H1 (cell line): ENCODE data around the gene YARS1. TPM values are rescaled to one million over a fixed set of nuclear protein-coding genes. Genes with fewer than 3 reads are reported as not detected.

Experiments
- CTCF ChIA-PET: fragments of 300-600 bp; sonication (Branson Sonifier 250); formaldehyde crosslinking; loops from one replicate; lab custom pipeline; 2021; ENCODE audit not compliant: partially characterized antibody; lab: Charles Lee
- POLR2A ChIA-PET: fragments of 300-600 bp; sonication (Branson Sonifier 250); formaldehyde crosslinking; loops from one replicate; lab custom pipeline; 2021; ENCODE audit warnings: inconsistent platforms; ENCODE audit not compliant: partially characterized antibody; lab: Charles Lee
- DNase-seq, 2 experiments: peaks; one replicate each; pipeline versions ENCODE4 v3.0.0 to v3.0.0-alpha.2; 2010 to 2022; ENCODE audit warnings: low spot score in 2 of 2, low read depth in 1 of 2, mixed read lengths in 1 of 2
- FAIRE-seq: peaks from 2 replicates; lab custom pipeline; 2011; peaks lifted over from hg19 to GRCh38; lab: Jason Lieb, UNC
- H2AFZ ChIP-seq: 2 replicates; pipeline ENCODE4 v1.8.1; 2012; ENCODE audit warnings: low read length, inconsistent platforms
- H2AK5ac ChIP-seq: 2 replicates; pipeline ENCODE4 v1.6.1; 2013; ENCODE audit warnings: low read depth, low read length
- H2BK120ac ChIP-seq: replicated peaks from 2 replicates; pipeline ENCODE3; 2013; ENCODE audit warnings: low read depth, low read length, inconsistent platforms
- H2BK12ac ChIP-seq: 2 replicates; pipeline ENCODE4 v1.6.1; 2013; ENCODE audit warnings: low read depth, low read length
- H2BK15ac ChIP-seq: 2 replicates; pipeline ENCODE4 v1.6.1; 2013; ENCODE audit warnings: low read length
- H2BK20ac ChIP-seq: 2 replicates; pipeline ENCODE4 v1.6.1; 2013; ENCODE audit warnings: low read length
- H2BK5ac ChIP-seq: 2 replicates; pipeline ENCODE4 v1.6.1; 2013; ENCODE audit warnings: low read depth, low read length
- H3K14ac ChIP-seq: 2 replicates; pipeline ENCODE4 v1.6.1; 2013; ENCODE audit warnings: inconsistent platforms; ENCODE audit not compliant: insufficient read length
- H3K18ac ChIP-seq: 2 replicates; pipeline ENCODE4 v1.6.1; 2013; ENCODE audit warnings: low read length; ENCODE audit errors: extremely low read depth
- H3K23ac ChIP-seq: 2 replicates; pipeline ENCODE4 v1.6.1; 2013; ENCODE audit warnings: inconsistent platforms; ENCODE audit not compliant: insufficient read length
- H3K23me2 ChIP-seq: 2 replicates; pipeline ENCODE4 v1.6.1; 2013; ENCODE audit warnings: low read depth, low read length
- H3K27ac ChIP-seq: 2 replicates; pipeline ENCODE4 v1.6.1; 2011; ENCODE audit warnings: low read depth, low read length, inconsistent platforms
- H3K27me3 ChIP-seq, 4 experiments: replicated peaks in 1 of 4; 1 replicate in 1 of 4; 2 replicates in 3 of 4; pipeline versions ENCODE4 v1.6.1 to v1.8.1; 2011 to 2013; ENCODE audit warnings: low read length in 3 of 4, mild to moderate bottlenecking in 3 of 4, inconsistent platforms in 2 of 4, mixed read lengths in 2 of 4, moderate library complexity in 1 of 4; ENCODE audit not compliant: control insufficient read depth in 3 of 4, insufficient read depth in 3 of 4; ENCODE audit errors: extremely low read depth in 1 of 4
- H3K36me3 ChIP-seq, 4 experiments: 2 replicates each; pipeline versions ENCODE4 v1.6.1 to v1.8.1; 2011 to 2013; ENCODE audit warnings: mild to moderate bottlenecking in 4 of 4, low read length in 3 of 4, moderate library complexity in 2 of 4, control low read depth in 1 of 4, inconsistent platforms in 1 of 4; ENCODE audit not compliant: insufficient read depth in 4 of 4, control insufficient read depth in 2 of 4
- H3K4ac ChIP-seq: replicated peaks from 2 replicates; pipeline ENCODE3; 2013; ENCODE audit warnings: low read length, low read depth, mixed read lengths, inconsistent platforms; ENCODE audit not compliant: insufficient read length
- H3K4me1 ChIP-seq, 4 experiments: replicated peaks in 1 of 4; 1 replicate in 1 of 4; 2 replicates in 3 of 4; pipeline versions ENCODE4 v1.6.1 to v1.8.1; 2011 to 2013; ENCODE audit warnings: low read length in 3 of 4, inconsistent platforms in 2 of 4, mixed read lengths in 1 of 4; ENCODE audit not compliant: insufficient read depth in 4 of 4, control insufficient read depth in 3 of 4
- H3K4me2 ChIP-seq, 2 experiments: 2 replicates each; pipeline versions ENCODE4 v1.6.1 to v1.8.1; 2011 to 2013; ENCODE audit warnings: low read depth in 2 of 2, low read length in 2 of 2, control low read depth in 1 of 2, inconsistent platforms in 1 of 2, mild to moderate bottlenecking in 1 of 2; ENCODE audit not compliant: insufficient read depth in 1 of 2
- H3K4me3 ChIP-seq, 4 experiments: fragments of 200-600, 300-600 bp in 1 of 4; sonication (generic), shearing (Covaris generic), sonication (Bioruptor Twin) in 1 of 4; 2 replicates each; pipeline versions ENCODE4 v1.5.1 to v1.8.1; 2011 to 2016; ENCODE audit warnings: low read length in 4 of 4, low read depth in 3 of 4, control low read depth in 2 of 4, inconsistent platforms in 2 of 4, mild to moderate bottlenecking in 2 of 4, mixed read lengths in 1 of 4, moderate library complexity in 1 of 4; ENCODE audit not compliant: insufficient read depth in 2 of 4; ENCODE audit errors: extremely low read depth in 1 of 4
- H3K56ac ChIP-seq: replicated peaks from 2 replicates; pipeline ENCODE3; 2013; ENCODE audit warnings: low read depth, mild to moderate bottlenecking, mixed read lengths, low read length, inconsistent platforms; ENCODE audit not compliant: insufficient read length
- H3K79me1 ChIP-seq: 2 replicates; pipeline ENCODE4 v1.6.1; 2013; ENCODE audit warnings: low read depth, low read length, control low read depth
- H3K79me2 ChIP-seq, 2 experiments: 2 replicates each; pipeline versions ENCODE4 v1.6.1 to v1.8.1; 2012 to 2013; ENCODE audit warnings: low read length in 2 of 2, mild to moderate bottlenecking in 2 of 2, inconsistent platforms in 1 of 2; ENCODE audit not compliant: insufficient read depth in 2 of 2, control insufficient read depth in 1 of 2
- H3K9ac ChIP-seq, 4 experiments: replicated peaks in 1 of 4; 1 replicate in 1 of 4; 2 replicates in 3 of 4; pipeline versions ENCODE4 v1.6.1 to v1.8.1; 2011 to 2013; ENCODE audit warnings: low read depth in 3 of 4, low read length in 3 of 4, control low read depth in 2 of 4, mild to moderate bottlenecking in 2 of 4, moderate library complexity in 2 of 4, inconsistent platforms in 1 of 4; ENCODE audit errors: extremely low read depth in 1 of 4
- H3K9me3 ChIP-seq, 2 experiments: 2 replicates each; pipeline versions ENCODE4 v1.6.1 to v1.8.1; 2012 to 2013; ENCODE audit warnings: mild to moderate bottlenecking in 2 of 2, moderate library complexity in 2 of 2, control low read depth in 1 of 2, inconsistent platforms in 1 of 2, low read depth in 1 of 2, low read length in 1 of 2, mixed read lengths in 1 of 2; ENCODE audit not compliant: insufficient read depth in 2 of 2
- H4K20me1 ChIP-seq, 2 experiments: replicated peaks in 1 of 2; 2 replicates each; pipeline versions ENCODE3 to v1.8.1; 2011 to 2013; ENCODE audit warnings: inconsistent platforms in 2 of 2, low read length in 2 of 2, mild to moderate bottlenecking in 1 of 2; ENCODE audit not compliant: insufficient read depth in 2 of 2, control insufficient read depth in 1 of 2
- H4K5ac ChIP-seq: 2 replicates; pipeline ENCODE4 v1.6.1; 2013; ENCODE audit warnings: low read length, low read depth, mixed read lengths, inconsistent platforms; ENCODE audit not compliant: insufficient read length
- H4K8ac ChIP-seq: 2 replicates; pipeline ENCODE4 v1.8.0; 2013; ENCODE audit warnings: mild to moderate bottlenecking, moderate library complexity, low read length, inconsistent platforms; ENCODE audit not compliant: insufficient read depth; ENCODE audit errors: extremely low read depth
- H4K91ac ChIP-seq: replicated peaks from 2 replicates; pipeline ENCODE3; 2013; ENCODE audit warnings: low read length, mixed read lengths, inconsistent platforms; ENCODE audit not compliant: insufficient read length
- ATF2 ChIP-seq: IDR thresholded peaks from 2 replicates; pipeline ENCODE4 v1.6.1; 2012; ENCODE audit warnings: low read length, inconsistent platforms
- EP300 ChIP-seq, 2 experiments: IDR thresholded peaks; 1 replicate in 1 of 2; 2 replicates in 1 of 2; pipeline ENCODE4 v1.6.1; 2011 to 2012; ENCODE audit warnings: low read depth in 2 of 2, low read length in 2 of 2, mild to moderate bottlenecking in 2 of 2, borderline replicate concordance in 1 of 2, inconsistent platforms in 1 of 2, moderate library complexity in 1 of 2
- EZH2 ChIP-seq: fragments of 200-600 bp; sonication (generic); IDR thresholded peaks from 2 replicates; pipeline ENCODE4 v1.7.1; 2012; ENCODE audit warnings: low read depth, mild to moderate bottlenecking, moderate library complexity, low read length, inconsistent platforms; ENCODE audit not compliant: severe bottlenecking
- FOSL1 ChIP-seq: IDR thresholded peaks from 2 replicates; pipeline ENCODE4 v1.6.1; 2011; ENCODE audit warnings: mild to moderate bottlenecking, low read depth, low read length, moderate library complexity; ENCODE audit not compliant: insufficient read depth
- KDM5A ChIP-seq: fragments of 200-600 bp; IDR thresholded peaks from 2 replicates; pipeline ENCODE4 v1.7.1; 2012; ENCODE audit warnings: mild to moderate bottlenecking, low read length, inconsistent platforms, mixed read lengths
- PHF8 ChIP-seq: fragments of 200-600 bp; sonication (generic); conservative IDR thresholded peaks from 2 replicates; pipeline ENCODE4 v1.7.1; 2012; ENCODE audit warnings: low read depth, mild to moderate bottlenecking, inconsistent platforms, low read length, moderate library complexity
- SIX5 ChIP-seq: IDR thresholded peaks from 2 replicates; pipeline ENCODE4 v1.6.1; 2011; ENCODE audit warnings: mild to moderate bottlenecking, low read depth, low read length
- SP1 ChIP-seq: IDR thresholded peaks from 2 replicates; pipeline ENCODE4 v1.6.1; 2011; ENCODE audit warnings: low read depth, low read length
- SRF ChIP-seq: IDR thresholded peaks from 2 replicates; pipeline ENCODE4 v1.6.1; 2011; ENCODE audit warnings: mild to moderate bottlenecking, low read depth, low read length, moderate library complexity
- TAF1 ChIP-seq: IDR thresholded peaks from 2 replicates; pipeline ENCODE4 v1.6.1; 2011; ENCODE audit warnings: mild to moderate bottlenecking, low read depth, low read length
- USF2 ChIP-seq: IDR thresholded peaks from 2 replicates; pipeline ENCODE4 v1.6.1; 2011; ENCODE audit warnings: low read length, improper control_type of control experiment
- WGBS, 2 experiments: shearing (Covaris generic) in 1 of 2; methylation state at CpG; one replicate each; pipeline versions ENCODE4 v1.1.6 to v1.1.7; 2013 to 2015; ENCODE audit warnings: low lambda C conversion rate in 2 of 2, mixed read lengths in 2 of 2, inconsistent platforms in 1 of 2, low coverage in 1 of 2, missing lambda C conversion rate in 1 of 2; ENCODE audit not compliant: insufficient replicate concordance in 2 of 2, insufficient coverage in 1 of 2, insufficient read length in 1 of 2; ENCODE audit errors: extremely low coverage in 1 of 2, missing lambda C conversion rate in 1 of 2; 5-methylcytosine and 5-hydroxymethylcytosine counted together
- polyA plus RNA-seq, 7 experiments: library from polyadenylated mRNA; depleted of rRNA in 3 of 7; stranded (reverse) in 5 of 7; unstranded in 2 of 7; fragments of >200 nt in 5 of 7; fragments of 200-250 nt in 2 of 7; gene quantifications; 1 replicate in 5 of 7; 2 replicates in 1 of 7; 4 replicates in 1 of 7; pipeline versions ENCODE4 v1.2.1 to v1.2.3, GENCODE V29; 2011 to 2013; ENCODE audit warnings: missing spikeins in 2 of 7, mixed read lengths in 2 of 7
- total RNA-seq: library from RNA; stranded (reverse); fragmentation: NEBNext Ultra II Directional; extraction: Animal tissue kit (Norgen Biotek cat#: 25700); gene quantifications from 2 replicates; pipeline ENCODE4 v1.2.1, GENCODE V29; 2021

Gene YARS1
- total and polyA plus RNA-seq, 2 of the 8 experiments (the other 6 are each of a cell fraction or from before 2014, with no cell fraction given): 47.1 to 226 TPM

- Histone ChIP-seq H3K4me2 (no peak overlapping the region), H3K56ac (no peak overlapping the region), H3K23ac (no peak overlapping the region), H2AFZ (no peak overlapping the region), H4K91ac (no peak overlapping the region), H4K20me1 (no peaks in the 10 kb centered on the region), H3K27me3 (no peaks in the 10 kb centered on the region), H3K14ac (no peak overlapping the region), H3K79me1 (no peaks in the 10 kb centered on the region; the same call in 1 of the 2 replicates), H3K4ac (no peak overlapping the region), H2BK120ac (no peak overlapping the region), H4K8ac (no peak overlapping the region), H3K4me3 (no peak overlapping the region), H3K79me2 (peaks cover 0 to 7% of the 10 kb centered on the region in 2 experiments; a peak in 1 of 4 replicates), H3K27ac (no peak overlapping the region), H4K5ac (no peak overlapping the region), H2AK5ac (no peak overlapping the region), H3K4me1 (no peaks in the 10 kb centered on the region), H2BK5ac (no peak overlapping the region), H2BK20ac (no peak overlapping the region), H3K36me3 (peaks cover 7 to 82% (median 46%) of the 10 kb centered on the region in 4 experiments), H2BK15ac (no peak overlapping the region), H3K18ac (no peak overlapping the region), H3K9me3 (no peaks in the 10 kb centered on the region), H3K9ac (no peak overlapping the region), H3K23me2 (no peaks in the 10 kb centered on the region), H2BK12ac (no peak overlapping the region)
- ChIA-PET CTCF (interaction anchor here (1.1 kb wide), 1 partner anchor 63 kb away, joined by 3 read pairs; no protein-coding TSS in a partner anchor), POLR2A (interaction anchor here (0.8 to 2.1 kb wide), 9 partner anchors 8 to 132 kb away, joined by 3 to 7 read pairs (median 3); no protein-coding TSS in a partner anchor)
- WGBS, 2 experiments: 80% methylated on average over 1 of the region's 1 CpG; no CpG with 5 or more reads in 1 of the 2 experiments
- FAIRE-seq (no peak), DNase-seq (no peak)
- TF ChIP-seq EZH2: no peak
- TF ChIP-seq USF2: no peak
- TF ChIP-seq SRF: no peak
- no peak for TF ChIP-seq ATF2
- no peak for TF ChIP-seq PHF8
- TF ChIP-seq KDM5A: no peak
- TF ChIP-seq EP300 (IDR thresholded peaks at IDR 0.05; ENCODE audit: borderline replicate concordance in 1 of 2, low read depth in 2 of 2, low read length in 2 of 2): no peak
- no peak for TF ChIP-seq SP1
- TF ChIP-seq TAF1: no peak
- TF ChIP-seq SIX5: no peak
- TF ChIP-seq FOSL1: no peak
Observed at GRCh38 chr1:32797456-32797855, 19.7 kb downstream of the YARS1 start.
